ENCODE data around the gene CEMP1. TPM values are rescaled to one million over a fixed set of nuclear protein-coding genes. Genes with fewer than 3 reads are reported as not detected.

The CEMP1 gene
- total RNA-seq, 4 donors from 2014 or later = 0.40 TPM; not detected in 3

GRCh38 chr16:2516391-2517240 lies 14.6 kb downstream of the CEMP1 start:
- ATAC-seq = no peak
- Histone ChIP-seq H3K27ac (peak overlapping the region in 3 of 4 donors; percentile 40 to 98 (median 96)), H3K4me1 (peaks cover 0 to 84% (median 67%) of the 10 kb centered on the region in 3 donors), H3K9me3 (no peaks in the 10 kb centered on the region), H3K36me3 (peaks cover 0 to 10% of the 10 kb centered on the region in 2 donors), H3K27me3 (no peaks in the 10 kb centered on the region), H3K4me3 (peak overlapping the region in 1 of 2 donors; percentile 97)
- WGBS, 2 donors (ENCODE audit: low coverage in 1 of 2) = 58 to 66% methylated on average over 7 to 9 of the region's 11 CpGs
- TF ChIP-seq EP300 (IDR thresholded peaks at IDR 0.05) (no peak), POLR2A (IDR thresholded peaks at IDR 0.05) (no peak), POLR2AphosphoS5 (IDR thresholded peaks at IDR 0.05) (no peak), CTCF (IDR thresholded peaks at IDR 0.05) (no peak)

GRCh38 chr16:2515180-2515851 lies 15.9 kb downstream of the CEMP1 start:
- TF ChIP-seq CTCF (IDR thresholded peaks at IDR 0.05) = no peak
- TF ChIP-seq POLR2A (IDR thresholded peaks at IDR 0.05) = no peak
- TF ChIP-seq POLR2AphosphoS5 (IDR thresholded peaks at IDR 0.05) = no peak
- TF ChIP-seq EP300 (IDR thresholded peaks at IDR 0.05) = no peak
- Histone ChIP-seq H3K4me1 (peaks cover 0 to 80% (median 60%) of the 10 kb centered on the region in 3 donors), H3K36me3 (peaks cover 0 to 10% of the 10 kb centered on the region in 2 donors), H3K27me3 (no peaks in the 10 kb centered on the region), H3K9me3 (no peaks in the 10 kb centered on the region), H3K27ac (peak overlapping the region; percentile 94 to 98 (median 96)), H3K4me3 (peak overlapping the region; percentile 82 to 97)
- WGBS, 2 donors (ENCODE audit: low coverage in 1 of 2) = 16 to 37% methylated on average over 6 to 7 of the region's 14 CpGs
- no peak for ATAC-seq

- H3K27ac ChIP-seq = peak overlapping the region; percentile 94 to 98 (median 96)
- ATAC-seq = no peak
- peaks cover 0 to 75% (median 58%) of the 10 kb centered on the region in 3 donors for H3K4me1 ChIP-seq
- H3K4me3 ChIP-seq = peak overlapping the region; percentile 82 to 97
- H3K9me3 ChIP-seq = no peaks in the 10 kb centered on the region
- 0% methylated on average over 5 of the region's 63 CpGs; no CpG with 5 or more reads in 1 of the 2 donors for WGBS, 2 donors (ENCODE audit: low coverage in 1 of 2)
- TF ChIP-seq CTCF (IDR thresholded peaks at IDR 0.05) = no peak
- TF ChIP-seq POLR2A (IDR thresholded peaks at IDR 0.05) = no peak
- TF ChIP-seq POLR2AphosphoS5 (IDR thresholded peaks at IDR 0.05) = no peak
- no peak for TF ChIP-seq EP300 (IDR thresholded peaks at IDR 0.05)
- H3K27me3 ChIP-seq = no peaks in the 10 kb centered on the region
- peaks cover 0 to 7% of the 10 kb centered on the region in 2 donors for H3K36me3 ChIP-seq
Observed at GRCh38 chr16:2514333-2515179, 16.7 kb downstream of the CEMP1 start.

DNA sequence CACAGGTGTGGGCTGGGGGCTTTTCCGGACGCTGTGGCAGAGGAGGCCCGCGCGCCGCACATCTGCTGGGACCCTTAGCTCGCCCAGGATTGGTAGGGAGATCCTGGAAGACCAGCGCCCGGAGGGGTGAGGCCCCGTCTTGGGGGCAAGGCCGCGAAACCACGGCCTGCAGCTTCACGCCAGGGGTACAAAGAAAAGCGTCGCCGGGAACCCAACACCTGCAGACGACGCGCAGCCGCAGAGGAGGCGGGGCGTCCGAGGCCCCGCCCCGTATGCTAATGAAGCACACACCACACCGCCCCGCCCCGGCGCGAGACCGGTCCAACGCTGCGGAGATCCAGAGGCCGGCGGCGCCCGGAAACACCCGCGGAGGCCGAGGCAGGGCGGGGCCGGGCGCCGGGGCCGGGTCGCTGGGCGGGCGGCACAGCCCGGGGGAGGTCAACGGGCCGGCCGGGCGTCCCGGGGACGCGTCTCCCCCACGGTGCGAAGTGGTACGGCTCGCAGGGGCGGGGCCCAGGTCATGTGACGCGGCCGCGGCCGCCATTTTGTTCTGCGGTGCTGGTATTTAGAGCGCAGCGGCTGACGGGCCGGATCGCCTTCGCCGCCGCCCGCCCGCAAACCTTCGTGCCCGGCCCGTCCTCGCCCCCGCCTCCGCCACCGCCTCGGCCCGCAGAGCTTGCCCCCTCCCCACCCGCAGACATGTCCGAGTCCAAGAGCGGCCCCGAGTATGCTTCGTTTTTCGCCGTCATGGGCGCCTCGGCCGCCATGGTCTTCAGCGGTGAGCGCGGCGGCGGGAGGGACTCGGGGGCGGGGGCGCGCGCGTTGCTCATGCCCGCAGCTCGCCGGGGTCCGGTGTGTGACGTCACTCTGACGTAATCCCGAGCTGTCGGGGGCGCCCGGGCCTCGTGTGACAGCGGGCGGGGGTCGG lies 17.5 kb downstream of the CEMP1 start, which contains the start of gene ATP6V0C:
TSS of gene ATP6V0C (plus strand) at position 548 of the 928 bp plus-strand sequence. CDS start at position 700, 152 bp downstream.
- Histone ChIP-seq H3K4me3 (peak within 1 kb of the TSS; percentile 82 to 97), H3K36me3 (no peaks in the 10 kb centered on the region), H3K4me1 (peaks cover 0 to 66% (median 49%) of the 10 kb centered on the region in 3 donors), H3K27me3 (no peaks in the 10 kb centered on the region), H3K9me3 (no peaks in the 10 kb centered on the region), H3K27ac (peak within 1 kb of the TSS; percentile 94 to 98 (median 96))
- WGBS, 2 donors (ENCODE audit: low coverage in 1 of 2) = 0 to 5% methylated on average over 4 to 11 of the region's 122 CpGs
- peak; percentile 90 for ATAC-seq
- peak; percentile 93 for TF ChIP-seq POLR2AphosphoS5 (IDR thresholded peaks at IDR 0.05)
- TF ChIP-seq EP300 (IDR thresholded peaks at IDR 0.05) = no peak
- peak; percentile 90 to 96 for TF ChIP-seq POLR2A (IDR thresholded peaks at IDR 0.05)
- peak in 1 of 4 experiments; percentile 20 for TF ChIP-seq CTCF (IDR thresholded peaks at IDR 0.05)

All from gastroesophageal sphincter (tissue), 4 donors.